HEK293 (cell line): ENCODE data around the gene RAP2B.

Experiments used
- CTCF ChIA-PET: fragments of 350-600 bp; formaldehyde crosslinking; extraction: SDS; loops from one replicate; lab custom pipeline; 2021; ENCODE audit warnings: antibody characterized with exemption; lab: Yijun Ruan, JAX
- POLR2A ChIA-PET: fragments of 300-600 bp; formaldehyde crosslinking; extraction: SDS; loops from one replicate; lab custom pipeline; 2020; ENCODE audit warnings: antibody characterized with exemption, inconsistent platforms; lab: Yijun Ruan, JAX
- H3K27ac ChIP-seq: fragments of 200-500 bp; sonication (Bioruptor generic); 2 replicates; pipeline ENCODE4 v1.5.1; 2014; ENCODE audit warnings: low read depth, low read length, control low read depth, inconsistent platforms; ENCODE audit errors: extremely low read depth
- H3K36me3 ChIP-seq, 2 experiments: fragments of 200-500 bp in 1 of 2; sonication (Bioruptor generic) in 1 of 2; 1 replicate in 1 of 2; 2 replicates in 1 of 2; pipeline ENCODE4 v1.5.1; 2014 to 2017; ENCODE audit warnings: inconsistent platforms in 2 of 2, low read length in 2 of 2; ENCODE audit not compliant: control insufficient read depth in 2 of 2, insufficient read depth in 1 of 2
- H3K4me1 ChIP-seq: fragments of 200-500 bp; sonication (Bioruptor generic); 2 replicates; pipeline ENCODE4 v1.5.1; 2014; ENCODE audit warnings: mild to moderate bottlenecking, low read length, inconsistent platforms; ENCODE audit not compliant: control insufficient read depth, insufficient read depth
- H3K4me3 ChIP-seq: 2 replicates; pipeline ENCODE4 v1.5.1; 2011; ENCODE audit warnings: low read depth, mild to moderate bottlenecking, control low read depth, low read length, moderate library complexity
- H3K9me3 ChIP-seq: fragments of 200-500 bp; sonication (Bioruptor generic); 2 replicates; pipeline ENCODE4 v1.5.1; 2014; ENCODE audit warnings: low read depth, low read length, inconsistent platforms; ENCODE audit not compliant: control insufficient read depth, insufficient read depth
- GLIS1 ChIP-seq: fragments of 450-650 bp; formaldehyde crosslinking; IDR thresholded peaks from 2 replicates; pipeline ENCODE4 v1.5.1; 2016; ENCODE audit warnings: missing biosample characterization, missing genetic modification characterization
- OVOL3 ChIP-seq: fragments of 450-650 bp; formaldehyde crosslinking; IDR thresholded peaks from 2 replicates; pipeline ENCODE4 v1.5.1; 2016; ENCODE audit warnings: missing biosample characterization, missing genetic modification characterization
- WT1 ChIP-seq: fragments of 450-650 bp; formaldehyde crosslinking; IDR thresholded peaks from 2 replicates; pipeline ENCODE4 v1.5.1; 2016; ENCODE audit warnings: missing biosample characterization, missing genetic modification characterization
- ZEB2 ChIP-seq: fragments of 450-650 bp; formaldehyde crosslinking; IDR thresholded peaks from 2 replicates; pipeline ENCODE4 v1.5.1; 2016; ENCODE audit warnings: missing biosample characterization, missing genetic modification characterization
- ZNF112 ChIP-seq: fragments of 450-650 bp; formaldehyde crosslinking; IDR thresholded peaks from 2 replicates; pipeline ENCODE4 v1.5.0; 2017; ENCODE audit warnings: missing biosample characterization, missing genetic modification characterization
- ZNF302 ChIP-seq: fragments of 450-650 bp; formaldehyde crosslinking; IDR thresholded peaks from 2 replicates; pipeline ENCODE4 v1.5.1; 2016; ENCODE audit warnings: missing biosample characterization, missing genetic modification characterization, low read depth
- ZNF366 ChIP-seq: fragments of 450-650 bp; formaldehyde crosslinking; conservative IDR thresholded peaks from 2 replicates; pipeline ENCODE4 v1.5.1; 2016; ENCODE audit warnings: missing biosample characterization, missing genetic modification characterization
- ZNF433 ChIP-seq: fragments of 450-650 bp; formaldehyde crosslinking; IDR thresholded peaks from 2 replicates; pipeline ENCODE4 v1.5.1; 2016; ENCODE audit warnings: missing biosample characterization, missing genetic modification characterization, low read depth
- ZNF48 ChIP-seq: fragments of 450-650 bp; formaldehyde crosslinking; IDR thresholded peaks from 2 replicates; pipeline ENCODE4 v1.5.1; 2016; ENCODE audit warnings: missing biosample characterization, missing genetic modification characterization
- ZNF501 ChIP-seq: fragments of 450-650 bp; formaldehyde crosslinking; IDR thresholded peaks from 2 replicates; pipeline ENCODE4 v1.5.1; 2016; ENCODE audit warnings: missing biosample characterization, missing genetic modification characterization
- ZNF600 ChIP-seq: fragments of 450-650 bp; formaldehyde crosslinking; IDR thresholded peaks from 2 replicates; pipeline ENCODE4 v1.5.1; 2016; ENCODE audit warnings: missing biosample characterization, missing genetic modification characterization
- ZNF629 ChIP-seq: fragments of 450-650 bp; formaldehyde crosslinking; IDR thresholded peaks from 2 replicates; pipeline ENCODE4 v1.5.1; 2017; ENCODE audit warnings: missing biosample characterization, missing genetic modification characterization
- ZNF785 ChIP-seq: fragments of 450-650 bp; formaldehyde crosslinking; IDR thresholded peaks from 2 replicates; pipeline ENCODE4 v1.5.1; 2016; ENCODE audit warnings: missing biosample characterization, missing genetic modification characterization
- ZNF830 ChIP-seq: fragments of 450-650 bp; IDR thresholded peaks from 2 replicates; pipeline ENCODE4 v1.5.0; 2018; ENCODE audit warnings: missing biosample characterization, missing genetic modification characterization, low read depth, mild to moderate bottlenecking, moderate library complexity
- ZNF843 ChIP-seq: fragments of 450-650 bp; formaldehyde crosslinking; IDR thresholded peaks from 2 replicates; pipeline ENCODE4 v1.5.1; 2016; ENCODE audit warnings: missing biosample characterization, missing genetic modification characterization
- ZXDB ChIP-seq: fragments of 450-650 bp; formaldehyde crosslinking; IDR thresholded peaks from 2 replicates; pipeline ENCODE4 v1.5.1; 2016; ENCODE audit warnings: missing biosample characterization, missing genetic modification characterization
- TF ChIP-seq, protein P1 (sequence below): fragments of 450-650 bp; IDR thresholded peaks from 2 replicates; pipeline ENCODE4 v1.5.1; 2018; ENCODE audit warnings: missing biosample characterization, mild to moderate bottlenecking, missing genetic modification characterization
- TF ChIP-seq, protein P2 (sequence below): fragments of 450-650 bp; formaldehyde crosslinking; IDR thresholded peaks from 2 replicates; pipeline ENCODE4 v1.5.1; 2016; ENCODE audit warnings: missing biosample characterization, missing genetic modification characterization
- TF ChIP-seq, protein P3 (sequence below): fragments of 450-650 bp; formaldehyde crosslinking; optimal IDR thresholded peaks from 2 replicates; pipeline ENCODE3; 2016; ENCODE audit warnings: missing biosample characterization, mild to moderate bottlenecking, missing genetic modification characterization
- TF ChIP-seq, protein P4 (sequence below): fragments of 450-650 bp; formaldehyde crosslinking; IDR thresholded peaks from 2 replicates; pipeline ENCODE4 v1.5.1; 2016; ENCODE audit warnings: missing biosample characterization, missing genetic modification characterization
- TF ChIP-seq, protein P5 (sequence below): fragments of 450-650 bp; formaldehyde crosslinking; IDR thresholded peaks from 2 replicates; pipeline ENCODE4 v1.5.1; 2016; ENCODE audit warnings: missing biosample characterization, missing genetic modification characterization
- TF ChIP-seq, protein P6 (sequence below): fragments of 450-650 bp; formaldehyde crosslinking; IDR thresholded peaks from 2 replicates; pipeline ENCODE4 v1.5.1; 2017; ENCODE audit warnings: missing biosample characterization, missing genetic modification characterization

Gene RAP2B

DNA sequence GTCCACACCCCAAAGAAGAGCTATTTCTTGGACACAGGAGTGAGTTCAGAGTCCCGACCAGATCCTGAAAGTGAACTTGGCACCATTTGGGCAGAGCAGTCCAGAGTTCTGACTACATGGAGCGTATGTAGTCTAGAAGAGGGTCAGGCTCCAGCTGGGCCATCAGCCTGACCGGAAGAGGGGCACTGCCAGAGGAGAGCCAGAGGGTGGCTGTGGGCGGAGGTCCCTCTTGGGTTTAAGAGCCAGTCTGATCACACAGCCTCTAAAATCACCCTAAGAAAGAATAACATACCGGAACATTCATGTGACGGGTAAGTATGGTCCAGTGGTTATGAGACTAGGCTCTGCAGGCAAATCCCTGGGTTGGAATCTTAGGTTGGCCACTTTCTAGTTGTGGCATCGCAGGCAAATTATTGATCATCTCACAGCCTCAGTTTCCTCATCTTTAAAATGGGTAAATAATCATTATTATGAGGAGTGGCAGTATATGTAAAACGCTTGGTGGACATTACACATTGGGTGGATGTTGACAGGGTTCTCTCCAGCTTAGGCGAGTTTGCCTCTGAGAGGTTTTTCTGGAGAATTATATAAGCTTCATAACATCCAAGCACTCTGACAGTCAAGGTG, 2.1 kb upstream of the RAP2B start:
- H3K4me3 ChIP-seq: peak overlapping the region; percentile 55
- POLR2A ChIA-PET: interaction anchor here (0.9 to 2.3 kb wide), 11 partner anchors 11 to 149 kb away, joined by 3 to 16 read pairs (median 6); no protein-coding TSS in a partner anchor
- TF ChIP-seq ZNF501: no peak
- TF ChIP-seq, protein P1, sequence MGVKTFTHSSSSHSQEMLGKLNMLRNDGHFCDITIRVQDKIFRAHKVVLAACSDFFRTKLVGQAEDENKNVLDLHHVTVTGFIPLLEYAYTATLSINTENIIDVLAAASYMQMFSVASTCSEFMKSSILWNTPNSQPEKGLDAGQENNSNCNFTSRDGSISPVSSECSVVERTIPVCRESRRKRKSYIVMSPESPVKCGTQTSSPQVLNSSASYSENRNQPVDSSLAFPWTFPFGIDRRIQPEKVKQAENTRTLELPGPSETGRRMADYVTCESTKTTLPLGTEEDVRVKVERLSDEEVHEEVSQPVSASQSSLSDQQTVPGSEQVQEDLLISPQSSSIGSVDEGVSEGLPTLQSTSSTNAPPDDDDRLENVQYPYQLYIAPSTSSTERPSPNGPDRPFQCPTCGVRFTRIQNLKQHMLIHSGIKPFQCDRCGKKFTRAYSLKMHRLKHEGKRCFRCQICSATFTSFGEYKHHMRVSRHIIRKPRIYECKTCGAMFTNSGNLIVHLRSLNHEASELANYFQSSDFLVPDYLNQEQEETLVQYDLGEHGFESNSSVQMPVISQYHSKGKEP (tag by site-specific recombination): no peak
- no peak for TF ChIP-seq ZNF433
- TF ChIP-seq, protein P2, sequence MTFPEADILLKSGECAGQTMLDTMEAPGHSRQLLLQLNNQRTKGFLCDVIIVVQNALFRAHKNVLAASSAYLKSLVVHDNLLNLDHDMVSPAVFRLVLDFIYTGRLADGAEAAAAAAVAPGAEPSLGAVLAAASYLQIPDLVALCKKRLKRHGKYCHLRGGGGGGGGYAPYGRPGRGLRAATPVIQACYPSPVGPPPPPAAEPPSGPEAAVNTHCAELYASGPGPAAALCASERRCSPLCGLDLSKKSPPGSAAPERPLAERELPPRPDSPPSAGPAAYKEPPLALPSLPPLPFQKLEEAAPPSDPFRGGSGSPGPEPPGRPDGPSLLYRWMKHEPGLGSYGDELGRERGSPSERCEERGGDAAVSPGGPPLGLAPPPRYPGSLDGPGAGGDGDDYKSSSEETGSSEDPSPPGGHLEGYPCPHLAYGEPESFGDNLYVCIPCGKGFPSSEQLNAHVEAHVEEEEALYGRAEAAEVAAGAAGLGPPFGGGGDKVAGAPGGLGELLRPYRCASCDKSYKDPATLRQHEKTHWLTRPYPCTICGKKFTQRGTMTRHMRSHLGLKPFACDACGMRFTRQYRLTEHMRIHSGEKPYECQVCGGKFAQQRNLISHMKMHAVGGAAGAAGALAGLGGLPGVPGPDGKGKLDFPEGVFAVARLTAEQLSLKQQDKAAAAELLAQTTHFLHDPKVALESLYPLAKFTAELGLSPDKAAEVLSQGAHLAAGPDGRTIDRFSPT: no peak
- no peak for TF ChIP-seq ZNF48 (tag by site-specific recombination)
- no peak for TF ChIP-seq ZNF302 (tag by site-specific recombination)
- H3K4me1 ChIP-seq: no peaks in the 10 kb centered on the region
- no peaks in the 10 kb centered on the region for H3K36me3 ChIP-seq
- no peaks in the 10 kb centered on the region for H3K9me3 ChIP-seq
- peak overlapping the region; percentile 82 for H3K27ac ChIP-seq
- CTCF ChIA-PET: interaction anchor here (0.5 kb wide), 1 partner anchor 61 kb away, joined by 3 read pairs; no protein-coding TSS in a partner anchor

DNA sequence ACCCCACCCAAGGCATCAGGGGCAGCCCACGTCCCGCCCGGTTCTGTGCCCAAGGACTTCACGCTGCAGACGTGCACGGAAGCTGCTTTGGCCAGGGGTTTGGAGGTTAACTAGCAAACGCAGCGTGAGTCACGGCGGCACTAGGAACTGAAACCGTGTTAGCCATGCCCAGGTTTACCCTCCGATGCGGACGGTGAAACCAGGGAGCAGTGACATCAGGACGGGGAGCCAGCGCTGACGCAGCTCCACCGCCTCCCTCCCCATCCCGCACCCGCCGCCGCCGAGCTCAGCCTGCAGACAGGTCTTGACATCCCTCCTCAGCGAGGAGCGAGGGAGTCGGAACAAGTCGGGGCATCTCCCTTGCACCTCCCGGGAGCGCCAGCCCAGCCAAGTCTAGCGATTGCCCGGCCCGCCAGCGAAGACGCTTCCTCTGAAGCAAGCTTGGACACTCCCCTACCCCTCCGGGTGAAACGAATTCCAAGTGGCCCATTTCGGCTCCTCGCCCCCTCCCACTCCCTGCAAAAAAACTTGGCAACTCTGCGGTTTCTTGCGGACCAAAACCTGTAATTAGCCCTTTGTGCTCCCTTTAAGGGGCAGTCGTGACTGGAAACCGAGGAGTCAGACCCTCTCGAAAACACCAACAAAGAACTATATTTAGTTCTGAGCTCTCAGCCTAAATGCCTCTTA, 1.4 kb upstream of the RAP2B start:
- POLR2A ChIA-PET: interaction anchor here (0.7 to 2.3 kb wide), 19 partner anchors 12 to 764 kb away, joined by 3 to 16 read pairs (median 4); partner anchors contain the start of gene P2RY1
- peak overlapping the region; percentile 82 for H3K27ac ChIP-seq
- H3K9me3 ChIP-seq: no peaks in the 10 kb centered on the region
- peak overlapping the region; percentile 55 for H3K4me3 ChIP-seq
- no peaks in the 10 kb centered on the region for H3K4me1 ChIP-seq
- CTCF ChIA-PET: interaction anchor here (0.8 to 1.0 kb wide), 3 partner anchors 73 to 799 kb away, joined by 3 to 4 read pairs (median 4); no protein-coding TSS in a partner anchor
- no peaks in the 10 kb centered on the region for H3K36me3 ChIP-seq
- TF ChIP-seq OVOL3 (tag by site-specific recombination) (no peak), GLIS1 (tag by site-specific recombination) (peak; percentile 47), ZNF843 (tag by site-specific recombination) (peak; percentile 67; the same call in 1 of the 2 replicates), ZNF366 (tag by site-specific recombination) (peak; percentile 92), ZXDB (tag by site-specific recombination) (peak; percentile 56), ZEB2 (tag by site-specific recombination) (peak; percentile 53; the same call in 1 of the 2 replicates), ZNF600 (tag by site-specific recombination) (peak; percentile 85; the same call in 1 of the 2 replicates), ZNF629 (tag by site-specific recombination) (peak; percentile 86), ZNF785 (no peak), ZNF830 (tag by site-specific recombination) (no peak), ZNF112 (tag by site-specific recombination) (no peak), WT1 (tag by site-specific recombination) (peak; percentile 25; the same call in 1 of the 2 replicates)
- TF ChIP-seq, protein P3, sequence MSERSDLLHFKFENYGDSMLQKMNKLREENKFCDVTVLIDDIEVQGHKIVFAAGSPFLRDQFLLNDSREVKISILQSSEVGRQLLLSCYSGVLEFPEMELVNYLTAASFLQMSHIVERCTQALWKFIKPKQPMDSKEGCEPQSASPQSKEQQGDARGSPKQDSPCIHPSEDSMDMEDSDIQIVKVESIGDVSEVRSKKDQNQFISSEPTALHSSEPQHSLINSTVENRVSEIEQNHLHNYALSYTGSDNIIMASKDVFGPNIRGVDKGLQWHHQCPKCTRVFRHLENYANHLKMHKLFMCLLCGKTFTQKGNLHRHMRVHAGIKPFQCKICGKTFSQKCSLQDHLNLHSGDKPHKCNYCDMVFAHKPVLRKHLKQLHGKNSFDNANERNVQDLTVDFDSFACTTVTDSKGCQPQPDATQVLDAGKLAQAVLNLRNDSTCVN (tag by site-specific recombination): peak; percentile 34
- TF ChIP-seq, protein P4, sequence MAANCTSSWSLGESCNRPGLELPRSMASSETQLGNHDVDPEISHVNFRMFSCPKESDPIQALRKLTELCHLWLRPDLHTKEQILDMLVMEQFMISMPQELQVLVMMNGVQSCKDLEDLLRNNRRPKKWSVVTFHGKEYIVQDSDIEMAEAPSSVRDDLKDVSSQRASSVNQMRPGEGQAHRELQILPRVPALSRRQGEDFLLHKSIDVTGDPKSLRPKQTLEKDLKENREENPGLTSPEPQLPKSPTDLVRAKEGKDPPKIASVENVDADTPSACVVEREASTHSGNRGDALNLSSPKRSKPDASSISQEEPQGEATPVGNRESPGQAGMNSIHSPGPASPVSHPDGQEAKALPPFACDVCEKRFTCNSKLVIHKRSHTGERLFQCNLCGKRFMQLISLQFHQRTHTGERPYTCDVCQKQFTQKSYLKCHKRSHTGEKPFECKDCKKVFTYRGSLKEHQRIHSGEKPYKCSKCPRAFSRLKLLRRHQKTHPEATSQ: no peak
- TF ChIP-seq, protein P5, sequence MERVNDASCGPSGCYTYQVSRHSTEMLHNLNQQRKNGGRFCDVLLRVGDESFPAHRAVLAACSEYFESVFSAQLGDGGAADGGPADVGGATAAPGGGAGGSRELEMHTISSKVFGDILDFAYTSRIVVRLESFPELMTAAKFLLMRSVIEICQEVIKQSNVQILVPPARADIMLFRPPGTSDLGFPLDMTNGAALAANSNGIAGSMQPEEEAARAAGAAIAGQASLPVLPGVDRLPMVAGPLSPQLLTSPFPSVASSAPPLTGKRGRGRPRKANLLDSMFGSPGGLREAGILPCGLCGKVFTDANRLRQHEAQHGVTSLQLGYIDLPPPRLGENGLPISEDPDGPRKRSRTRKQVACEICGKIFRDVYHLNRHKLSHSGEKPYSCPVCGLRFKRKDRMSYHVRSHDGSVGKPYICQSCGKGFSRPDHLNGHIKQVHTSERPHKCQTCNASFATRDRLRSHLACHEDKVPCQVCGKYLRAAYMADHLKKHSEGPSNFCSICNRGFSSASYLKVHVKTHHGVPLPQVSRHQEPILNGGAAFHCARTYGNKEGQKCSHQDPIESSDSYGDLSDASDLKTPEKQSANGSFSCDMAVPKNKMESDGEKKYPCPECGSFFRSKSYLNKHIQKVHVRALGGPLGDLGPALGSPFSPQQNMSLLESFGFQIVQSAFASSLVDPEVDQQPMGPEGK (tag by site-specific recombination): peak; percentile 54; the same call in 1 of the 2 replicates
- TF ChIP-seq, protein P6, sequence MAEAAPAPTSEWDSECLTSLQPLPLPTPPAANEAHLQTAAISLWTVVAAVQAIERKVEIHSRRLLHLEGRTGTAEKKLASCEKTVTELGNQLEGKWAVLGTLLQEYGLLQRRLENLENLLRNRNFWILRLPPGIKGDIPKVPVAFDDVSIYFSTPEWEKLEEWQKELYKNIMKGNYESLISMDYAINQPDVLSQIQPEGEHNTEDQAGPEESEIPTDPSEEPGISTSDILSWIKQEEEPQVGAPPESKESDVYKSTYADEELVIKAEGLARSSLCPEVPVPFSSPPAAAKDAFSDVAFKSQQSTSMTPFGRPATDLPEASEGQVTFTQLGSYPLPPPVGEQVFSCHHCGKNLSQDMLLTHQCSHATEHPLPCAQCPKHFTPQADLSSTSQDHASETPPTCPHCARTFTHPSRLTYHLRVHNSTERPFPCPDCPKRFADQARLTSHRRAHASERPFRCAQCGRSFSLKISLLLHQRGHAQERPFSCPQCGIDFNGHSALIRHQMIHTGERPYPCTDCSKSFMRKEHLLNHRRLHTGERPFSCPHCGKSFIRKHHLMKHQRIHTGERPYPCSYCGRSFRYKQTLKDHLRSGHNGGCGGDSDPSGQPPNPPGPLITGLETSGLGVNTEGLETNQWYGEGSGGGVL (tag by site-specific recombination): peak; percentile 17; the same call in 1 of the 2 replicates
